HPDE6-E6E7 (cell line): ENCODE results near the gene ETV6.
A peak's percentile ranks its signal among the peaks of the same experiment; 100 is the strongest.
"Not testable (repeated sequence)": the region's sequence is repeated elsewhere in the genome, so short reads cannot be mapped to it uniquely, and the experiment has no call there.

Experiments used
- DNase-seq: peaks from one replicate; pipeline ENCODE4 v3.0.0; 2011; ENCODE audit warnings: missing footprints; ENCODE audit errors: extremely low spot score

Gene ETV6

DNA sequence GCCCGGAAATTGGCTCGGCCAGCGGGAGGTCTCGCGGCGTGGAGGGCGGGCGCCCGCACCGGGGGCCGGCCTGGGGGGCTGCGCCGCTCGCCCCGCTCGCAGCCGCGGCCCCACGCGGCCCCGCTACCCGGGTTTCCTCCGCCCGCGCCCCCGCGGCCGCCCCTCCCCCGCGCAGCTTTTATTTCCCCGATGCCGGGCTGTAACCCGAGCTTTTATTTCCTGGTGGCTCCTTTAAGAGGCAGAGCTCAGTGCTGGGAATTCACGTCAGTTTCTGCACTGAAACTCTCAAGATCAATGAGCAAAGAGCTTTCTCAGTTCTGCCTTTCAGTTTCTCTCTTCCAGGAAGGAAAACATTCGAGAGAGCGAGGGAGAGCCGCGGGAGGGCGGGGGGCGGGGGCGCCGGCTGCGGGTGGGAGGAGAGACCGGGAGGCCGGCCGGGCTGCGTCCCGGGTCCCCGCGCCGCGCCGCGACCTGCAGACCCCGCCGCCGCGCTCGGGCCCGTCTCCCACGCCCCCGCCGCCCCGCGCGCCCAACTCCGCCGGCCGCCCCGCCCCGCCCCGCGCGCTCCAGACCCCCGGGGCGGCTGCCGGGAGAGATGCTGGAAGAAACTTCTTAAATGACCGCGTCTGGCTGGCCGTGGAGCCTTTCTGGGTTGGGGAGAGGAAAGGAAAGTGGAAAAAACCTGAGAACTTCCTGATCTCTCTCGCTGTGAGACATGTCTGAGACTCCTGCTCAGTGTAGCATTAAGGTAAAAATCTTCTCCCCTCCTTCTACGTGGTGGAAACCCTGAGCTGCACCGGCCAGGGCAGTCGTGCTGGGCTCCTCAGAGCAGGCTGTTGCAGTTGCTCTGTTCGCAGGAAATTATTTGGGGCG is at the start of gene ETV6:
ETV6 (plus strand) TSS at position 262 of the 873 bp plus-strand sequence; CDS start at position 716, 454 bp downstream.
- DNase-seq, result peak; percentile 60

GRCh38 chr12:11600199-11600598 is 49.3 kb upstream of the ETV6 start:
- no peak for DNase-seq

- DNase-seq, result no peak
Measured at GRCh38 chr12:11601647-11602046, 47.8 kb upstream of the ETV6 start.

- no peak for DNase-seq
Measured at GRCh38 chr12:11607313-11608081, 42.0 kb upstream of the ETV6 start.

DNA sequence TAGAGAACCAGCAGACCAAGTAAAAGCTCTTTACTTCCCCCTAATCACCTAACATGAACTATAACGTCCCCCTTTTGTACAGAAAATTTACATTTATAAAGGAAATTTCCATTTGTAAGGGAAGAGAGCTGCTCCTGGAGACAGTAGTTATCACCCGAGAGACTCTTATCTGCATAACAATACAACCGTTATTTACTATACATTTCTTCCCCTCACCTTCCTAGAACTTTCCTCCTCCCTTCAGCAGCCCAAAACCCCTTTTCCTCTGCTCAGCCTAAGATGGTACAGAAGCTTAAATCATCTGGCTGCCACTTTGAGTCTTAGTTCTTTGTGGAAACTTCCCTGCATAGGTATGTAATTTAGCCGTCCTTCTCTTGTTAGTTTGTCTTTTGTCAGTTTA is 40.4 kb upstream of the ETV6 start:
- no peak for DNase-seq

GRCh38 chr12:11615481-11615880 is 34.0 kb upstream of the ETV6 start:
- DNase-seq, result no peak

GRCh38 chr12:11618046-11618445 is 31.4 kb upstream of the ETV6 start:
- DNase-seq, result no peak

DNA sequence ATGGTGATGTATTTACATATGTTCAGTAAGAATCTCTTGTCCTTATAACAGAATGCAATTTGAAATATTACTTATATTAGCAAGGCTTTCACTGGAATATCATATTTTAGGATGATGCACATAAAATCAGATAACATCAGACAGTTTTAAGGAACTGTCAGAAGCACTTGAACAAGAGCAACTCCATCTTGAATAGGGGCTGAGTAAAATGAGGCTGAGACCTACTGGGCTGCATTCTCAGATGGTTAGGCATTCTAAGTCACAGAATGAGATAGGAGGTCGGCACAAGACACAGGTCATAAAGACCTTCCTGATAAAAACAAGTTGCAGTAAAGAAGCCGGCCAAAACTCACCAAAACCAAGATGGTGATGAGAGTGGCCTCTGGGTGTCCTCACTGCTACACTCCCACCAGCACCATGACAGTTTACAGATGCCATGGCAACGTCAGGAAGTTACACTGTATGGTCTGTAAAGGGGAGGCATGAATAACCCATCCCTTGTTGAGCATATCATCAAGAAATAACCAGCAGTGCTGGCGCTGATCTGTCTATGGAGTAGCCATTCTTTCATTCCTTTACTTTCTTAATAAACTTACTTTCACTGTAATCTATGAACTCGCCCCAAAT is 27.6 kb upstream of the ETV6 start:
- DNase-seq, result no peak

DNA sequence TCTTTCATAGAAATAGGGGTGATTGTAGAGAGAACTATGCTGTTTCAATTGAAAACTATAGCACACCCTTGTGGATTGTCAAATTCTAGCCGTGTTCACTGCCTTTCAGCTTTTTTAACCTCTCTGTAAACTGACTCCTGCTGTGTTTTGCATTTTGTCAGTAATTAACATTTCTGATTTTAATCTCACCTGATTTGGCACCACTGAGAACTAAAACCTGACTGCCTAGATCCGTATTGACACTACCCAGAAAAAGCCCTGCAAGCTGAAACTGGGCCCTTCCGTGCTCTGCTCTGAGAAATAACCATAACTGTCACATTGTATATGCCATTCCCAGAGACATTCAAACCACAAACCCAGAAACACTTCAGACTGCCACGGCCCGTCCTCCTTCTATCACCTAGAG is 26.6 kb upstream of the ETV6 start:
- no peak for DNase-seq

GRCh38 chr12:11623382-11623781 is 26.1 kb upstream of the ETV6 start:
- DNase-seq, result no peak

- DNase-seq, result no peak
Measured at GRCh38 chr12:11624116-11624515, 25.4 kb upstream of the ETV6 start.

DNA sequence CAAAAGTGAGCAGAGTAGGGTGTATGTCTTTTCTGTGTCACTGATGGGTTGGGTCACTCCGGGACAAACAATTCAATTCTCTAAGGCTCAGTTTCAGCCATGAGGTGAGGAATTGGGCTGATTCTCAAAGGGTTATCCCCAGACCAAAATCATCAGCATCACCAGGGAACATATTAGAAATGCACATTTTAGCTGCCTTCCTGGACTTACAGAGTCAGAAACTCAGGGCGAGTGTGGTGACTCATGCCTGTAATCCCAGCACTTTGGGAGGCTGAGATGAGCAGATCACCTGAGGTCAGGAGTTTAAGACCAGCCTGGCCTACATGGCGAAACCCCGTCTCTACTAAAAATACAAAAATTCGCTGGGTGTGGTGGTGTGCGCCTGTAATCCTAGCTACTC is 21.8 kb upstream of the ETV6 start:
- not testable (repeated sequence) for DNase-seq

DNA sequence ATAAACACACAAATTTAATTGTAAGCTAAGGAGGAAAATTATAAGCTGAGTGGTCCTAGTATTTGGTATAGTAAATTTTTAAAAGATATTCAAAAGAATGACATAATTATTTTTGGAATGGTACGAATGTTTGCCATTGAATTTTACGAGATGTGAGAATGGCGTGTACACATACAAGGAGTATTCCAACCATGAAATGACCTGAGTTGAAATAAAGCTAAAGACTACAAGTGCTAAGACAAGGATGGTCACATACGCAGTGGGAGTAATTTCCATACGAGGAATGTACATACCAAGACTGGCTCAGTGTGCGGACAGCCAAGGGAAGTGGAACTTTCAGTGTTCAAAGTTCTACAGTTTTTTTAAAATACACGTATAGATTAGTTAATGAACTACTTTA is 21.1 kb upstream of the ETV6 start:
- DNase-seq, result no peak

DNA sequence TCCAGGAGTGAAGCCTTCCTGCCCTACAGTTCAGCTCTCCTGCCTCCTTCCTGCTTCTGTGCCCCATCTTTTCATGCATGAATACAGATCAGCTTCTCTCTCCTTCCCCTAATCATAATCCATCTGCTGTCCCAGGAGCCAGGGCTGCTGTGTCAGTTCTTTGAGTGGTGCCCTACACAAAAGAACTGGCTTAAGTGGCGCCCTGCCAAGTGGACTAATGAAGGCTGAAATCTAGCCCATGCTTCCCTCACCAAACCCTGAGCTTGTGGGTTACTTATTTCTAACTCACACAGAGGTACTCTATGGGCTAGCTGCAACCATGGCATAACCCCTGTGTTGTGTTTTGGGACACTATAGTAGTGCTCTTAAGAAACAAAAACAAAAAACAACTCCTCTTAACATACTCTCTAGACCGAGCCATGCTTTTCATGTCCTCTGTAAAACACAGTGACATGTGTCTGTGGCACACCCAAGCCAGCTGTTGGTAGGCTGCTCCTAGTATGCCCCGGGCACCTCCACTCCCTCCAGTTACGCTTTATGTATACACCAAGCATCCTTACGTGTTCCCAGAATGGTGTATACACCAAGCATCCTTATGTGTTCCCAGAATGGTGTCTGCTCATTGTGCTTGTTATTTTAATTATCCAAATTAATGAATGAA is 19.3 kb upstream of the ETV6 start:
- no peak for DNase-seq

DNA sequence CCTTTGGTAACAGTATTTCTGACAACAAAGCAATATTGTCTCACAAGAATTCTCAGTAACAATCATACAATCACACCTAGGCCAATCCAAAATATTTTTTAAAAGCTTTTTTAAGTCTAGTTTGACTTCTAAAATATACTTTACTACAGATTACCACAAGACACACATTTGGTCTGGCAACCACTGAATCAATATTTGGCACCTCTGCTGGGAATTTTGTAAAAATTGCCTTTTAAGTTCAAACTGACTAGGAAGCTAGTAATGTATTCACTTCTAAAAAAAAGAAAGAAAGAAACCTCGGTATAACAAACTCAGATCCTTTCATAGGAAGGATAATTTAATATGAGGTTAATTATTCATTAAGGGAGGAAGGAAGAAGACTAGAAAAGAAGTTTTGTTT is 18.2 kb upstream of the ETV6 start:
- DNase-seq, result no peak

DNA sequence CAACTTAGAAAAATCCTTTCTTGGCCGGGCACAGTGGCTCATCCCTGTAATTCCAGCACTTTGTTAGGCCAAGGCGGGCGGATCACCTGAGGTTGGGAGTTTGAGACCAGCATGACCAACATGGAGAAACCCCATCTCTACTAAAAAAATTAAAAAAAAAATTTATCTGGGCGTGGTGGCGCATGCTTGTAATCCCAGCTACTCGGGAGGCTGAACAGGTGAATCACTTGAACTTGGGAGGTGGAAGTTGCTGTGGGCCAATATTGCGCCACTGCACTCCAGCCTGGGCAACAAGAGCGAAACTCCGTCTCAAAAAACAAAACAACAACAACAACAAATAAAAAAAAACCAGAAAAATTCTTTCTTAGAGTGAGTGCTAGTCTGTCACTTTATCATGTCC is 17.6 kb upstream of the ETV6 start:
- DNase-seq, result not testable (repeated sequence)

DNA sequence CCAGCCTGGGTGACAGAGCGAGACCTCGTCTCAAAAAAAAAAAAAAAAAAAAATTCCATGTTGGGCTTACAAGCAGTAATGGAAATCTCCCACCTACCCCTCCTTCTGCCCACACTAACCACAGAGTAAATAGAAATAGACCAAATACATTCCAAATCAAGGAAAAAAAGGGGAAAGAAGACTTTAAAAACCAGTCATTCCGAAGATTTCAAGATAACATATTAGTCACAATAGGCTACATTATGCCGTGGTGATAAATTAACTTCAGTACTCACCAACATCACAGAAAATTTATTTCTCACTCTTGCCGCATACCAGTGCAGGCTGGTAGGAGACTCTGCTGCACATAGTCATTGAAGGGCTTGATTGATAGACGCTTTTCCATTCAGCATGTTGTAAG is 15.5 kb upstream of the ETV6 start:
- DNase-seq, result no peak

DNA sequence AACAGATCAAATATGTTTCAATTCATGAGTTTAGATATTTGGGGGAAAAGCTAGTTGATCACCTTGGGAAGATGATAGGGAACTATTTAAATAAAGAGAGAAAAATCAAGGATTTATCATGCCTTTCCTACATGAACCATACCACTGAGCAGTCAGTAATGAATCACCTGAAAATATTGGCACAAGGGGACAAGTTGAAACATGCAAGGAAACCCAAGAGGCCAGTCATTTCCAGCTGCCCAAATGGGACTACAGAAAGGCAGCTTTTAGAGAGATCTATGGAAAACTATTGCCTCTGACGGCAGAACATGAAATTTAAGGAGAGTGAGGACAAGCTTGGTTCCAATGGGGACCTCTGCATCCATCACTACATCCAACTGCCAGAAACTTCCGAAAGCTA is 14.1 kb upstream of the ETV6 start:
- DNase-seq, result peak; percentile 87

- no peak for DNase-seq
Measured at GRCh38 chr12:11638315-11638916, 11.1 kb upstream of the ETV6 start.

- DNase-seq, result no peak
Measured at GRCh38 chr12:11639454-11639853, 10.0 kb upstream of the ETV6 start.

- no peak for DNase-seq
Measured at GRCh38 chr12:11641522-11641921, 8.0 kb upstream of the ETV6 start.

GRCh38 chr12:11642785-11643184 is 6.7 kb upstream of the ETV6 start:
- DNase-seq, result no peak
